ENCODE data around the gene SNAP91. TPM values are rescaled to one million over a fixed set of nuclear protein-coding genes. Genes with fewer than 3 reads are reported as not detected.

The SNAP91 gene
- total RNA-seq, 4 donors from 2014 or later, result 1.8 to 18.1 TPM; not detected in 2

DNA sequence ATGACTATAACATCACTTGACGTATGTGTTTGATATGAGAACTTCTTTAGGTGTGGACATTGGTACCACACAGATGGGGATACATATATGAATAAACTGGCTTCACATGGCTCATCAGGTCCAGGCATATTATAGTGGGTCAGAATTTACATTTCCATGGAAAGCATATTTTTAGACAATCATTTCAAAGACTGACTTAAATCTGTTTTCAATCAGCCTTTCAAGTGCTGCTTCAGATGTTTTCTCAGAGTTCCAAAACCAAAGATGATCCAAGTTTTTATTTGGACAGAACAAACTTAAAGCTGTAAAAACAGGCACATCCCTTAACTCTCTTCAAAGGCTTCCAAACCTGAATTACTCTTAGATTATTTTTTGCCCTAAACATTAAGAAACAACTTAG, 108.4 kb downstream of the SNAP91 start:
- TF ChIP-seq, protein P1, sequence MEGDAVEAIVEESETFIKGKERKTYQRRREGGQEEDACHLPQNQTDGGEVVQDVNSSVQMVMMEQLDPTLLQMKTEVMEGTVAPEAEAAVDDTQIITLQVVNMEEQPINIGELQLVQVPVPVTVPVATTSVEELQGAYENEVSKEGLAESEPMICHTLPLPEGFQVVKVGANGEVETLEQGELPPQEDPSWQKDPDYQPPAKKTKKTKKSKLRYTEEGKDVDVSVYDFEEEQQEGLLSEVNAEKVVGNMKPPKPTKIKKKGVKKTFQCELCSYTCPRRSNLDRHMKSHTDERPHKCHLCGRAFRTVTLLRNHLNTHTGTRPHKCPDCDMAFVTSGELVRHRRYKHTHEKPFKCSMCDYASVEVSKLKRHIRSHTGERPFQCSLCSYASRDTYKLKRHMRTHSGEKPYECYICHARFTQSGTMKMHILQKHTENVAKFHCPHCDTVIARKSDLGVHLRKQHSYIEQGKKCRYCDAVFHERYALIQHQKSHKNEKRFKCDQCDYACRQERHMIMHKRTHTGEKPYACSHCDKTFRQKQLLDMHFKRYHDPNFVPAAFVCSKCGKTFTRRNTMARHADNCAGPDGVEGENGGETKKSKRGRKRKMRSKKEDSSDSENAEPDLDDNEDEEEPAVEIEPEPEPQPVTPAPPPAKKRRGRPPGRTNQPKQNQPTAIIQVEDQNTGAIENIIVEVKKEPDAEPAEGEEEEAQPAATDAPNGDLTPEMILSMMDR (IDR thresholded peaks at IDR 0.05), result no peak
- no peak for TF ChIP-seq POLR2A (IDR thresholded peaks at IDR 0.05)
- Histone ChIP-seq H3K27me3 (no peaks in the 10 kb centered on the region), H3K4me3 (no peak overlapping the region), H3K4me1 (no peaks in the 10 kb centered on the region), H3K9me3 (no peaks in the 10 kb centered on the region), H3K27ac (no peak overlapping the region), H3K36me3 (no peaks in the 10 kb centered on the region)
- DNase-seq, result no peak
- intact Hi-C loops (cut with DNase I; ENCODE audit: low total_unique reads), result no loop called here

DNA sequence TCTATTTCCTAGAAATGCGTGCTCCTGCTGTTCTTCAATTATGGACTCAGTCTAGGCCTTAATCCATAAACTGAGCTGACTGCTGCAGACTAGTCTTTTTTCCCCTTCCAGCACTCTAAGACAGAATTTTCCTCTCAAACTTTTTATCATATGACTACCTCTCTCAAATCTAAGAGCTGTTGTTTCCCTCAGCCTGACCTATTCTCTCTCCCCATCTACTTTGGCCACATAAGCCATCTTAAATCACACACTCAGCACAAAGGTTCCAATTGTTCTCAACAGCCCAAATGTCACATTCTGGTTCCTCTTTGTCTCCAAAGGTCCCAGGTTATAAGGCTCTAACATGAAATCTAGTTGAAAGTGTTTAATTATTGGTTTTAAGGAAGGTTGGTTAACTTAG, 111.4 kb downstream of the SNAP91 start:
- H3K27me3 ChIP-seq, result no peaks in the 10 kb centered on the region
- H3K36me3 ChIP-seq, result peaks cover 0 to 2% of the 10 kb centered on the region in 2 donors
- no peak for DNase-seq
- intact Hi-C loops (cut with DNase I; ENCODE audit: low total_unique reads), result no loop called here
- H3K27ac ChIP-seq, result no peak overlapping the region
- H3K9me3 ChIP-seq, result no peaks in the 10 kb centered on the region
- no peak overlapping the region for H3K4me3 ChIP-seq
- H3K4me1 ChIP-seq, result no peaks in the 10 kb centered on the region
- TF ChIP-seq, protein P1 (IDR thresholded peaks at IDR 0.05), result no peak
- no peak for TF ChIP-seq POLR2A (IDR thresholded peaks at IDR 0.05)

DNA sequence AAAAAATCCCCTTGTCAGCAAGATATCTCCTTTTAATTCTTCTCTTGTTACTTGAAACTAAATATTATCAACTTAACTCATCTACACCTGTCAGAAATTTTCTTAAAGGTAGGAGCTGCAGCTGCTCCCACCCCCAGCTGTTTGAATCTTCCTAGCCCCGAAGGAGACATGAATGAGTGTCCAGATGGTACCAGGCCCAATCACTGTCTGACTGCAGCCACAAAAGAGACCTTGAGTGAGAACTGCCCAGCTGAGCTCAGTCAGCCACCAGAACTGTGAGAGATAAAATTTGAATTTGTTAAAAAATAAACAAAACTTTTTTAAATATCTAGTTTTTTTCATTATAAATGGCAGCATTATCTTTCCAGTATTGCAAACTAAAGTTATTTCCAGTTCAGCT, 111.8 kb downstream of the SNAP91 start:
- no peaks in the 10 kb centered on the region for H3K9me3 ChIP-seq
- intact Hi-C loops (cut with DNase I; ENCODE audit: low total_unique reads), result no loop called here
- no peak for TF ChIP-seq POLR2A (IDR thresholded peaks at IDR 0.05)
- TF ChIP-seq, protein P1 (IDR thresholded peaks at IDR 0.05), result no peak
- no peaks in the 10 kb centered on the region for H3K4me1 ChIP-seq
- H3K27ac ChIP-seq, result no peak overlapping the region
- no peak for DNase-seq
- no peak overlapping the region for H3K4me3 ChIP-seq
- H3K36me3 ChIP-seq, result peaks cover 0 to 2% of the 10 kb centered on the region in 2 donors
- no peaks in the 10 kb centered on the region for H3K27me3 ChIP-seq

DNA sequence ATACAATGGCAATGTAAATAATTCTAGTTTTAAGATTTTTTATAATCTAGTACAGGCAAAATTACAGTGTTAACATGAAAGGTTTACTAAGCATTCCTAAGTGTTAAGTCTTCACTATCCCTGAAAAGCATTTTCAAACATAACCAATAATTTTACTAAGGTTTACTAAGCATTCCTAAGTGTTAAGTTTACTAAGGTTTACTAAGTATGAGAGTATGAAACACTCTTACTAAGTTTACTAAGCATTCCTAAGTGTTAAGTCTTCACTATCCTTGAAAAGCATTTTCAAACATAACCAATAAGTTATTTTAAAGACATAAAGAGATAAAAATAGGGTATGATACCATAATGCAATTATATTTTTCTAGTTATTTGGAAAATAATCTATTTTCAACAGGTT, 114.0 kb downstream of the SNAP91 start:
- H3K9me3 ChIP-seq, result no peaks in the 10 kb centered on the region
- TF ChIP-seq, protein P1 (IDR thresholded peaks at IDR 0.05), result no peak
- no peak for TF ChIP-seq POLR2A (IDR thresholded peaks at IDR 0.05)

DNA sequence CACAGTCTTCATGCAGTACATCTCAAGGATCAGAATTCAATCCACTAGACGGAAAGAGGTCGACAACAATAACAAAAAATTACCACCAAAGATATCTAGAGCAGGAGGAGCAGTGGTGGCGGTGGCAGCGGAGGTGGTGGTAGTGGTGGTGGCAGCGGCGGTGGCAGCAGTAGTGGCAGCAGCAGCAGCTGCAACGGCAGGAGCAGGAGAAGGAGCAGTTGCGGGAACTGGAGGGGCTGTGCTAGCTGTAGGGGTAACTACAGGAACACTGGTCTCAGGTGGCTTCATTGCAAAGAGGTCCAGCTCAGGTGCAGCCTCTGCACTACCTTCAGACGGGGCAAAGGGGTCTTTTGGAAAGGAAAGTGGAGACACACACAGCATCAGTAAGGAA, 115.5 kb downstream of the SNAP91 start:
- no peaks in the 10 kb centered on the region for H3K4me1 ChIP-seq
- no peaks in the 10 kb centered on the region for H3K9me3 ChIP-seq
- H3K4me3 ChIP-seq, result no peak overlapping the region
- TF ChIP-seq, protein P1 (IDR thresholded peaks at IDR 0.05), result no peak
- no peak for TF ChIP-seq POLR2A (IDR thresholded peaks at IDR 0.05)
- H3K27ac ChIP-seq, result no peak overlapping the region
- H3K36me3 ChIP-seq, result peaks cover 0 to 2% of the 10 kb centered on the region in 2 donors
- no peak for DNase-seq
- H3K27me3 ChIP-seq, result no peaks in the 10 kb centered on the region
- intact Hi-C loops (cut with DNase I; ENCODE audit: low total_unique reads), result no loop called here

More for the DNA sequence above, 114.0 kb downstream of the SNAP91 start:
- Histone ChIP-seq H3K4me1 (no peaks in the 10 kb centered on the region), H3K27me3 (no peaks in the 10 kb centered on the region), H3K4me3 (no peak overlapping the region), H3K36me3 (peaks cover 0 to 2% of the 10 kb centered on the region in 2 donors), H3K27ac (no peak overlapping the region)
- no peak for DNase-seq
- intact Hi-C loops (cut with DNase I; ENCODE audit: low total_unique reads), result no loop called here
